Measurements from ENCODE around the gene BANF2.
"Not testable (repeated sequence)": the region's sequence is repeated elsewhere in the genome, so short reads cannot be mapped to it uniquely, and the experiment has no call there.

BANF2 gene

DNA sequence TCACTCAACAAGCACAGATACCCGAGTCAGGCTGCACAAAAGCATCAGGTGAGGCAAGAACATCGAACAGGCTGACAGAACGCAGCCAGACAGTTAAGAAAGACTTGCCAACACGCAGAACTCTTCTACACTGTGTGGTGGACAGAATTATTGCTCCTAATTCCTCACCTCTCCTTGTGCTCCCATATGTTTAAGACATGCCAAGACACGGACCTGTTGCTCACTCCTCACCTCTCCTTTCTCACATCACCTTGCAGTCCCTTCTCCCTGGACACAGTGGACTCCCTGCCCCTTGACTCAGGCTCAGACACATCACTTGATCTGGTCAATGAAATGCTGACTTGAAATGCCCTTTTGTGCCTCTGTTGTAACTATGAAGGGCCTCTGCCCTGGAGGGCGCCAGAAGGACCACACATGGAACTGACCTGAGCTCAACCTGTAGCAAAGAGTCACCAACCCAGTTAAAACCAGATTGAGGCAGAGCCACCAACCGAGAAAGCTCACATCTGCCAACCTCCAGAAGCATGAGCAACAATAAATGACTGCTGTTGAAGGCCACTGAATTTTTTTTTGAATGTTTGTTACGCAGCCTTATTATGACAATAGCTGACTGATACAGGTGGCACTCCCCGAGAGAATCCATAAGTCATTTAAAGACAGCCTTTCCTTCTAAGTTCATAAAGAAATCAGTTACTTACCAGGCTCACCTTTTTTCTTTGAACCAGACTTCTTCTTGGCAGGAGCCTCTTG lies 41.7 kb upstream of the BANF2 start:
- H3K4me3 Mint-ChIP-seq, result no peak overlapping the region
- H3K36me3 Mint-ChIP-seq (ENCODE audit: low read depth), result peaks cover 69% of the 10 kb centered on the region
- H3K4me1 Mint-ChIP-seq, result peaks cover 55% of the 10 kb centered on the region
- peaks cover 9% of the 10 kb centered on the region for H3K27me3 Mint-ChIP-seq (ENCODE audit: low read depth, poor library complexity)
- peak overlapping the region; percentile 8 for H3K27ac Mint-ChIP-seq
- peaks cover 35% of the 10 kb centered on the region for H3K9me3 Mint-ChIP-seq
- TF ChIP-seq, protein P1, sequence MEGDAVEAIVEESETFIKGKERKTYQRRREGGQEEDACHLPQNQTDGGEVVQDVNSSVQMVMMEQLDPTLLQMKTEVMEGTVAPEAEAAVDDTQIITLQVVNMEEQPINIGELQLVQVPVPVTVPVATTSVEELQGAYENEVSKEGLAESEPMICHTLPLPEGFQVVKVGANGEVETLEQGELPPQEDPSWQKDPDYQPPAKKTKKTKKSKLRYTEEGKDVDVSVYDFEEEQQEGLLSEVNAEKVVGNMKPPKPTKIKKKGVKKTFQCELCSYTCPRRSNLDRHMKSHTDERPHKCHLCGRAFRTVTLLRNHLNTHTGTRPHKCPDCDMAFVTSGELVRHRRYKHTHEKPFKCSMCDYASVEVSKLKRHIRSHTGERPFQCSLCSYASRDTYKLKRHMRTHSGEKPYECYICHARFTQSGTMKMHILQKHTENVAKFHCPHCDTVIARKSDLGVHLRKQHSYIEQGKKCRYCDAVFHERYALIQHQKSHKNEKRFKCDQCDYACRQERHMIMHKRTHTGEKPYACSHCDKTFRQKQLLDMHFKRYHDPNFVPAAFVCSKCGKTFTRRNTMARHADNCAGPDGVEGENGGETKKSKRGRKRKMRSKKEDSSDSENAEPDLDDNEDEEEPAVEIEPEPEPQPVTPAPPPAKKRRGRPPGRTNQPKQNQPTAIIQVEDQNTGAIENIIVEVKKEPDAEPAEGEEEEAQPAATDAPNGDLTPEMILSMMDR (IDR thresholded peaks at IDR 0.05), result no peak
- DNase-seq, result no peak

DNA sequence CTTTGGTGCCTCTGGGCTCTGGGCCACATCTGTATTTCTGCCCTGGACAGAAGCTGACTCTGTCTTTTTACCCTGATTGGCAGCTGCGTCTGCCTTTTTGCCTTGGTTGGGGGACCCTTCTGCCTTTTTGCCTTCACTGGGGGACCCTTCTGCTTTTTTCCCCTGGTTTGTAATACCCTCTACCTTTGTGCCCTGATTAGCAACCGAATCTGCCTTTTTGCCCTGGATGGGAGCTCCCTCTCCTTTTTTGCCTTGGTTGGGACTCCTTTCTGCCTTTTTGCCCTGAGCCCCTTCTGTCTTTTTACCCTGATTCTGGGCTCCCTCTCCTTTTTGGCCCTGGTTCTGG lies 41.1 kb upstream of the BANF2 start:
- TF ChIP-seq, protein P1 (IDR thresholded peaks at IDR 0.05), result no peak
- DNase-seq, result no peak
- H3K4me1 Mint-ChIP-seq, result peaks cover 61% of the 10 kb centered on the region
- peak overlapping the region; percentile 80 for H3K27ac Mint-ChIP-seq
- H3K36me3 Mint-ChIP-seq (ENCODE audit: low read depth), result peaks cover 74% of the 10 kb centered on the region
- no peak overlapping the region for H3K4me3 Mint-ChIP-seq
- H3K27me3 Mint-ChIP-seq (ENCODE audit: low read depth, poor library complexity), result peaks cover 9% of the 10 kb centered on the region
- H3K9me3 Mint-ChIP-seq, result peaks cover 35% of the 10 kb centered on the region

DNA sequence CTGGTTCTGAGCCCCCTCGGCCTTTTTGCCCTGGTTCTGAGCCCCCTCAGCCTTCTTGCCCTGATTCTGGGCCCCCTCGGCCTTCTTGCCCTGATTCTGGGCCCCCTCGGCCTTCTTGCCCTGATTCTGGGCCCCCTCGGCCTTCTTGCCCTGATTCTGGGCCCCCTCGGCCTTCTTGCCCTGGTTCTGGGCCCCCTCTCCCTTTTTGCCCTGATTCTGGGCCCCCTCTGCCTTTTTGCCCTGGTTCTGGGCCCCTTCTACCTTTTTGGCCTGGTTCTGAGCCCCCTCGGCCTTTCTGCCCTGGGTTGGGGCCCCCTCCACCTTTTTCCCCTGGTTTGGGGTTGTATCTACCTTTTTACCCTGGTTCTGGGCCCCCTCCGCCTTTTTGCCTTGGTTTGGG lies 40.4 kb upstream of the BANF2 start:
- DNase-seq; H3K4me3 Mint-ChIP-seq; H3K27ac Mint-ChIP-seq; H3K27me3 Mint-ChIP-seq (ENCODE audit: low read depth, poor library complexity): not testable (repeated sequence)
- H3K36me3 Mint-ChIP-seq (ENCODE audit: low read depth), result peaks cover 69% of the 10 kb centered on the region
- peaks cover 35% of the 10 kb centered on the region for H3K9me3 Mint-ChIP-seq
- peaks cover 68% of the 10 kb centered on the region for H3K4me1 Mint-ChIP-seq

DNA sequence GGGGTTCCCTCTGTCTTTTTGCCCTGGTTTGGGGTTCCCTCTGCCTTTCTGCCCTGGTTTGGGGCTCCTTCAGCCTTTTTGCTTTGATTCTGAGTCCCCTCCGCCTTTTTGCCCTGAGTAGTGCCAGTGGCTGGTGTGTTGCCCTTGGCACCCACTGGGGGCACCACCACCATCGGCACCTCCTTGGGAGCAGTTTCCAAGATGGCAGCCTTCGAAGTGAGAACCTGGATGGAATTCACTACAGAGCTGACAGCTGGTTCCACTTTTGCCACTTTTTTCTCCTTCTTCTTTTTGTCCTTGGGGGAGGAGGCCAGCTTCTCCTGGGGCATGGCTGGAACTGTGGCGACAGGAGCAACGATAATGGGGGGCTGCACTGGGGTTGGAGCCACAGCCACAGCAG lies 40.0 kb upstream of the BANF2 start:
- TF ChIP-seq, protein P1 (IDR thresholded peaks at IDR 0.05), result no peak
- Mint-ChIP-seq H3K27ac (no peak overlapping the region), H3K36me3 (ENCODE audit: low read depth) (peaks cover 65% of the 10 kb centered on the region), H3K4me1 (peaks cover 68% of the 10 kb centered on the region), H3K9me3 (peaks cover 35% of the 10 kb centered on the region), H3K4me3 (no peak overlapping the region), H3K27me3 (ENCODE audit: low read depth, poor library complexity) (peaks cover 9% of the 10 kb centered on the region)
- DNase-seq, result no peak

DNA sequence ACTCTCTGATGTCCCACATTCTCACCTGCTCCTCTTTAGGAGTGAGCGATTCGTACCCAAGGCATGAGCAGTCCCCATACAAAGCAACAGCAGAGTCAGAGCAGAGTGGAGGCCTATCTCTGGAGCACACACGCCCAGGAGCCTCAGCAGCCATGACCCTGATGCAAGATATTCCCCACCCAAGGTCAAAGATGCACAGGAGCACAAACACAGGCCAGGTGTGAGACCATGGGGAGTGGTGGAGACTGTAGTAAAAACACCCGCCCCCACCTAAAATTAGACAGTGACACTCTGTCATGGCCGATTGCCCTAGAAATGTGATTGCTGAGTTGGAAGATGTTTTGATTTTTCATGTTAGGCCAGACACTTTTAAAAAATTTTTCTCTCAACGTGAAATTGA lies 39.1 kb upstream of the BANF2 start:
- no peak for DNase-seq
- H3K4me1 Mint-ChIP-seq, result peaks cover 69% of the 10 kb centered on the region
- H3K27me3 Mint-ChIP-seq (ENCODE audit: low read depth, poor library complexity), result peaks cover 9% of the 10 kb centered on the region
- peaks cover 64% of the 10 kb centered on the region for H3K36me3 Mint-ChIP-seq (ENCODE audit: low read depth)
- peaks cover 35% of the 10 kb centered on the region for H3K9me3 Mint-ChIP-seq
- peak overlapping the region; percentile 79 for H3K27ac Mint-ChIP-seq
- TF ChIP-seq, protein P1 (IDR thresholded peaks at IDR 0.05), result no peak
- H3K4me3 Mint-ChIP-seq, result no peak overlapping the region

DNA sequence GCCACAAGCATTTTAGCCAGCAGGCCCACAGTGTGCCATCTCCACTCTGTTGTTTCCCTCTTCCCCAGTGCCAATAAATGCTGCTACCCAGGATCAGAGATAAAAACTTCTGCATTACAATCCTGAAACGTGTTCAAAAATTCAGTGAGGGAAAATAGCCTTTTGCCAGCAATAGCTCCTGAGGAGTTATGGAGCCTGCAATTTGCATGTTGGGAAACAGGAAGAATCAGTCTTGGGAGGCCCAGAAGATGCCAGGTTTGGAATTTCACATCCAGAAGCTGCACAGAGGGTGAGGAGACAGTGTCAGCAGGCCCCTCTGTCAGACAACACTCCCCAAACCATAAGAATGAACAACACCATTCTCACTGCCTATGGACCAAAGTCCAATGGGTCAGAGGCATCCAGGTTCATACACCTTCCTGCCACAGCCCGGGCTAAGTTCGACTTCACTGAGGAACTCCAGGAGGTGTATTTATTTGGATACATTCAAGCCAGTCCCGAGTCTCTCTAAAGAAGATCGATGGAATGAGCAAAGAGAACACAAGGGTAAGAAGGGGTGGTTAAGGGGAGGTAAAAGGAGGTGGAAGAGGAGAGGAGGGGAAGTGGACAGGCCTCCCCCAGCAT lies 38.5 kb upstream of the BANF2 start:
- no peak for DNase-seq
- Mint-ChIP-seq H3K27me3 (ENCODE audit: low read depth, poor library complexity) (peaks cover 9% of the 10 kb centered on the region), H3K4me3 (no peak overlapping the region), H3K9me3 (peaks cover 35% of the 10 kb centered on the region), H3K36me3 (ENCODE audit: low read depth) (peaks cover 62% of the 10 kb centered on the region), H3K27ac (peak overlapping the region; percentile 79), H3K4me1 (peaks cover 74% of the 10 kb centered on the region)
- TF ChIP-seq, protein P1 (IDR thresholded peaks at IDR 0.05), result no peak

All from nephron progenitor cell (in vitro differentiated cells).